Measurements from ENCODE around the gene DPP6. TPM values are rescaled to one million over a fixed set of nuclear protein-coding genes. Genes with fewer than 3 reads are reported as not detected.

DPP6 gene
- total and polyA plus RNA-seq, 9 donors, result 0.22 to 3.9 (median 1.3) TPM; not detected in 1

DNA sequence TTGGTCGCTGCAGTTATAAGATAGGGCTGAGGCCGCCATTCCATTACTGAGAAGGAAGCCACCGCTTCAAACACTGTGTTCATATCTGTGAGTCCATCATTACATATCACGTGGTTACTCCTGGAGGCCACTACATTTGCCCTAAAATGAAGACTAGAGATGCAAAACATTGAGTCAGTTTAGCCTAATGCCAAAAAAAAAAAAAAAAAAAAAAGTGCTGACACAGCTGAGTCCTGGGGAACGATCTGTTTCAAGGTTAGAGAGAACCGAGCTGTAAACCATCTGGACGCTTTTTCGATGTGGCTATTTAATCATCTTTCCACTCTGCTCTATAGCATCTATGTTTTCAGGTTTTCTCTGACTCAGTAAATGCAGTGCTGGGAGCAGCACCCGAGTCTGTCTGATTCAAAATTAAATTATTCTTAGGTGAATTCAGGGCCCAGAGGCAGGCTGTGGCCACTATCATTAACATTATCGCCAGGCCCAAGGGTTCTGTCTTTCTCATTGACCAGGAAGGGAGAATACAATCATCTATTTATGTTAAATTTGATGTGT is 501.6 kb downstream of the DPP6 start:
- Histone ChIP-seq H3K36me3 (no peaks in the 10 kb centered on the region), H3K4me1 (ENCODE audit: insufficient read depth) (no peaks in the 10 kb centered on the region), H3K9me3 (no peaks in the 10 kb centered on the region), H3K4me3 (no peak overlapping the region), H3K27ac (no peak overlapping the region), H3K27me3 (no peaks in the 10 kb centered on the region)
- intact Hi-C loops (cut with DNase I), result no loop called here
- no peak for DNase-seq
- TF ChIP-seq EP300 (IDR thresholded peaks at IDR 0.05) (no peak), POLR2A (IDR thresholded peaks at IDR 0.05) (no peak)
- TF ChIP-seq, protein P1, sequence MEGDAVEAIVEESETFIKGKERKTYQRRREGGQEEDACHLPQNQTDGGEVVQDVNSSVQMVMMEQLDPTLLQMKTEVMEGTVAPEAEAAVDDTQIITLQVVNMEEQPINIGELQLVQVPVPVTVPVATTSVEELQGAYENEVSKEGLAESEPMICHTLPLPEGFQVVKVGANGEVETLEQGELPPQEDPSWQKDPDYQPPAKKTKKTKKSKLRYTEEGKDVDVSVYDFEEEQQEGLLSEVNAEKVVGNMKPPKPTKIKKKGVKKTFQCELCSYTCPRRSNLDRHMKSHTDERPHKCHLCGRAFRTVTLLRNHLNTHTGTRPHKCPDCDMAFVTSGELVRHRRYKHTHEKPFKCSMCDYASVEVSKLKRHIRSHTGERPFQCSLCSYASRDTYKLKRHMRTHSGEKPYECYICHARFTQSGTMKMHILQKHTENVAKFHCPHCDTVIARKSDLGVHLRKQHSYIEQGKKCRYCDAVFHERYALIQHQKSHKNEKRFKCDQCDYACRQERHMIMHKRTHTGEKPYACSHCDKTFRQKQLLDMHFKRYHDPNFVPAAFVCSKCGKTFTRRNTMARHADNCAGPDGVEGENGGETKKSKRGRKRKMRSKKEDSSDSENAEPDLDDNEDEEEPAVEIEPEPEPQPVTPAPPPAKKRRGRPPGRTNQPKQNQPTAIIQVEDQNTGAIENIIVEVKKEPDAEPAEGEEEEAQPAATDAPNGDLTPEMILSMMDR (IDR thresholded peaks at IDR 0.05), result no peak
- 40 to 50% (median 41%) methylated on average over 10 of the region's 10 CpGs for WGBS, 3 donors

- Histone ChIP-seq H3K4me1 (ENCODE audit: insufficient read depth) (no peaks in the 10 kb centered on the region), H3K27ac (no peak overlapping the region), H3K4me3 (no peak overlapping the region), H3K27me3 (no peaks in the 10 kb centered on the region), H3K9me3 (no peaks in the 10 kb centered on the region), H3K36me3 (no peaks in the 10 kb centered on the region)
- no peak for DNase-seq
- no peak for TF ChIP-seq POLR2A (IDR thresholded peaks at IDR 0.05)
- TF ChIP-seq, protein P1 (IDR thresholded peaks at IDR 0.05), result no peak
- TF ChIP-seq EP300 (IDR thresholded peaks at IDR 0.05), result no peak
- 81 to 87% (median 87%) methylated on average over 3 of the region's 3 CpGs for WGBS, 3 donors
- intact Hi-C loops (cut with DNase I), result no loop called here
Measured at GRCh38 chr7:154559454-154559853, 507.3 kb downstream of the DPP6 start.

- no peaks in the 10 kb centered on the region for H3K4me1 ChIP-seq (ENCODE audit: insufficient read depth)
- no peaks in the 10 kb centered on the region for H3K27me3 ChIP-seq
- H3K9me3 ChIP-seq, result no peaks in the 10 kb centered on the region
- intact Hi-C loops (cut with DNase I), result no loop called here
- H3K36me3 ChIP-seq, result no peaks in the 10 kb centered on the region
- no peak for DNase-seq
- no peak overlapping the region for H3K27ac ChIP-seq
- H3K4me3 ChIP-seq, result no peak overlapping the region
- WGBS, 3 donors, result 65 to 74% (median 67%) methylated on average over 3 of the region's 3 CpGs
- no peak for TF ChIP-seq EP300 (IDR thresholded peaks at IDR 0.05)
- no peak for TF ChIP-seq POLR2A (IDR thresholded peaks at IDR 0.05)
Measured at GRCh38 chr7:154564676-154565075, 512.5 kb downstream of the DPP6 start.

GRCh38 chr7:154566877-154567276 is 514.7 kb downstream of the DPP6 start:
- Histone ChIP-seq H3K9me3 (no peaks in the 10 kb centered on the region), H3K36me3 (no peaks in the 10 kb centered on the region), H3K27ac (no peak overlapping the region), H3K27me3 (no peaks in the 10 kb centered on the region), H3K4me1 (ENCODE audit: insufficient read depth) (no peaks in the 10 kb centered on the region), H3K4me3 (no peak overlapping the region)
- no peak for TF ChIP-seq EP300 (IDR thresholded peaks at IDR 0.05)
- TF ChIP-seq, protein P1 (IDR thresholded peaks at IDR 0.05), result no peak
- TF ChIP-seq POLR2A (IDR thresholded peaks at IDR 0.05), result no peak
- WGBS, 3 donors, result 48 to 58% (median 53%) methylated on average over 1 of the region's 1 CpG
- DNase-seq, result no peak
- intact Hi-C loops (cut with DNase I), result no loop called here

DNA sequence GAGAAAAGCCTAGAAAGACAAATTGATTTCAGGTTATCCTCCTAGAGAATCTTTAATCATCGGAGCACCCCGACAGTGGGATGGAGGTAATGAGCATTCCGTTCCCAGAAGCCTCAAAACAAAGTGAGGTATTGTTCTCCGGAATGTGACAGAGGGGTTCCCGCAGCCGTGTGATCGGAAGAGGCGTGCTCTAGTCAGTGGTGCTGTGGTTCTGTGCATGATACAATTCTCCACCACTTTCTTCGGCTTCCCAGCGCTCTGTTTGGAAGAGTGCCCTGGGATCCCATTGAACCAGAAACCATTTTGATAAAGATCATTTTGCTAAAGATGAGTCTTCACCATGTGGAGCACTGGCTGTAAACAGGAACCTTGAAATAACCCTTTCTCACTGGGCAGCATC is 516.1 kb downstream of the DPP6 start:
- intact Hi-C loops (cut with DNase I), result no loop called here
- Histone ChIP-seq H3K9me3 (no peaks in the 10 kb centered on the region), H3K4me3 (no peak overlapping the region), H3K27me3 (no peaks in the 10 kb centered on the region), H3K4me1 (ENCODE audit: insufficient read depth) (no peaks in the 10 kb centered on the region), H3K36me3 (no peaks in the 10 kb centered on the region), H3K27ac (no peak overlapping the region)
- 80 to 87% (median 81%) methylated on average over 10 of the region's 10 CpGs for WGBS, 3 donors
- no peak for TF ChIP-seq POLR2A (IDR thresholded peaks at IDR 0.05)
- no peak for TF ChIP-seq EP300 (IDR thresholded peaks at IDR 0.05)
- TF ChIP-seq, protein P1 (IDR thresholded peaks at IDR 0.05), result no peak
- no peak for DNase-seq

Measured in ovary (tissue), 9 donors.